Uterus (tissue), 2 donors: ENCODE measurements around the gene PRKCE.

Source experiments
- CTCF ChIP-seq, 4 experiments: fragments of 200-600 bp in 2 of 4; fragments of 450-650 bp in 2 of 4; sonication (generic) in 2 of 4; IDR thresholded peaks; one replicate each; pipeline ENCODE4 v1.5.1; 2016 to 2019; ENCODE audit warnings: antibody characterized with exemption in 4 of 4, mild to moderate bottlenecking in 2 of 4, moderate library complexity in 1 of 4
- POLR2A ChIP-seq, 2 donors: fragments of 450-650 bp; IDR thresholded peaks; one replicate each; pipeline ENCODE4 v1.6.1; 2016; ENCODE audit warnings: antibody characterized with exemption in 2 of 2, mild to moderate bottlenecking in 1 of 2, moderate library complexity in 1 of 2

- TF ChIP-seq POLR2A (IDR thresholded peaks at IDR 0.05) (no peak), CTCF (IDR thresholded peaks at IDR 0.05) (no peak)
These were observed 485.5 kb downstream of the PRKCE start for GRCh38 chr2:46136953-46137352.
